Dendritic cell treated with granulocyte-macrophage colony-stimulating factor and Interleukin-4, amounts not matched to agents 40 ng/mL and 50 ng/mL, for 4 days (primary cell): ENCODE measurements around the gene STH.

Experiments
- H3K27ac Mint-ChIP-seq: one replicate; pipeline ENCODE4 v1.8.0; 2022; ENCODE audit warnings: mild to moderate bottlenecking, mixed read lengths
- H3K27me3 Mint-ChIP-seq: one replicate; pipeline ENCODE4 v1.8.0; 2022; ENCODE audit warnings: mild to moderate bottlenecking, mixed read lengths
- H3K36me3 Mint-ChIP-seq: one replicate; pipeline ENCODE4 v1.8.0; 2022; ENCODE audit warnings: low read depth, mixed read lengths
- H3K4me1 Mint-ChIP-seq: one replicate; pipeline ENCODE4 v1.8.0; 2022; ENCODE audit warnings: low read depth, mixed read lengths
- H3K4me3 Mint-ChIP-seq: one replicate; pipeline ENCODE4 v1.8.0; 2022; ENCODE audit warnings: mild to moderate bottlenecking, moderate library complexity, mixed read lengths
- H3K9me3 Mint-ChIP-seq: one replicate; pipeline ENCODE4 v1.8.0; 2022; ENCODE audit warnings: mixed read lengths
- intact Hi-C: fragments of 100-400 bp; cut with micrococcal nuclease; formaldehyde crosslinking; loops from one replicate; pipeline ENCODE4 v1.15.0; 2022

STH gene

DNA sequence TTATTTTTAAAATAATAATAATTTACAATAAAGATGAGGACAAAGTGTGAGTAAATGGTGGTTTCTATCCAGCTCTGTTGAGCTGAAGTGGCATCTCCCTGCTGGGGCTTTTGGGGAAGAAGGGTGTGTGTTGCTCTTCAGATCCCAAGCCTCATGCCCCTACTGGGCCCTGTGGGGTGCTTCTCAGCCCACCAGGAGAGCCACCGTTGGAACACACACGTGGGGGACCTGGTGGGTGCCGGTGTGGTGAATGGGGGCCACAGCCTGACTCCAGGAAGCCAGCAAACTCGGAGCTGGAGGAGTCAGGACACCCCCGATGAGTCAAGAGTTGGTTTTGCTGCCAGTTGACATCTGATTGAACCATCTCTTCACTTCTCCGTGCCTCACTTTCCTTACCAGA, 37.8 kb upstream of the STH start:
- no peaks in the 10 kb centered on the region for H3K9me3 Mint-ChIP-seq
- no peak overlapping the region for H3K27ac Mint-ChIP-seq
- intact Hi-C loops, result no loop called here
- H3K4me3 Mint-ChIP-seq, result no peak overlapping the region
- peaks cover 2% of the 10 kb centered on the region for H3K27me3 Mint-ChIP-seq
- H3K36me3 Mint-ChIP-seq, result no peaks in the 10 kb centered on the region
- no peaks in the 10 kb centered on the region for H3K4me1 Mint-ChIP-seq

DNA sequence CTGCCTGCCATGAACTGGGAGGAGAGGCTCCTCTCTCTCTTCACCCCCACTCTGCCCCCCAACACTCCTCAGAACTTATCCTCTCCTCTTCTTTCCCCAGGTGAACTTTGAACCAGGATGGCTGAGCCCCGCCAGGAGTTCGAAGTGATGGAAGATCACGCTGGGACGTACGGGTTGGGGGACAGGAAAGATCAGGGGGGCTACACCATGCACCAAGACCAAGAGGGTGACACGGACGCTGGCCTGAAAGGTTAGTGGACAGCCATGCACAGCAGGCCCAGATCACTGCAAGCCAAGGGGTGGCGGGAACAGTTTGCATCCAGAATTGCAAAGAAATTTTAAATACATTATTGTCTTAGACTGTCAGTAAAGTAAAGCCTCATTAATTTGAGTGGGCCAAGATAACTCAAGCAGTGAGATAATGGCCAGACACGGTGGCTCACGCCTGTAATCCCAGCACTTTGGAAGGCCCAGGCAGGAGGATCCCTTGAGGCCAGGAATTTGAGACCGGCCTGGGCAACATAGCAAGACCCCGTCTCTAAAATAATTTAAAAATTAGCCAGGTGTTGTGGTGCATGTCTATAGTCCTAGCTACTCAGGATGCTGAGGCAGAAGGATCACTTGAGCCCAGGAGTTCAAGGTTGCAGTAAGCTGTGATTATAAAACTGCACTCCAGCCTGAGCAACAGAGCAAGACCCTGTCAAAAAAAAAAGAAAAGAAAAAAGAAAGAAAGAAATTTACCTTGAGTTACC, 36.7 kb upstream of the STH start:
- intact Hi-C loops, result no loop called here
- H3K4me3 Mint-ChIP-seq, result no peak overlapping the region
- H3K27me3 Mint-ChIP-seq, result peaks cover 9% of the 10 kb centered on the region
- no peaks in the 10 kb centered on the region for H3K36me3 Mint-ChIP-seq
- no peak overlapping the region for H3K27ac Mint-ChIP-seq
- no peaks in the 10 kb centered on the region for H3K4me1 Mint-ChIP-seq
- no peaks in the 10 kb centered on the region for H3K9me3 Mint-ChIP-seq

DNA sequence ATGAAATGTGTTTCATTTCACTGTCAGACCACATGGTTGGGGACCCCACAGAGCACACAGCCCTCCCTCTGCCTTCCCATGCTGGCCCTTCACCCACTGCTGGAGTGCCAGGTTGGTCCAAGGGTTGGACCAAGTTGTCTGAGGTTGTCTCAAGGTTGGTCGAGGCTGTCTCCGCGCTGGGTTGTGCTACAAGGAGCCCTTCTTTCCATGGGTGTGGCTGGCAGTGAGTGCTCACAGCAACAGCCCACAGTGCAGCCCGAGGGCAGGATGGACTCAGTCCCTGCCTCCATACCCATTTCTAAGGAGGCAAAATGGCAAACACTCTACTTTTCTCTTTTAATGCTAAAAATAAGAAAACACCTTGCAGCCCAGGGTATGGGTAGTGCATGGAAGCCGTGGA, 35.8 kb upstream of the STH start:
- no peak overlapping the region for H3K4me3 Mint-ChIP-seq
- H3K27me3 Mint-ChIP-seq, result peaks cover 17% of the 10 kb centered on the region
- no peaks in the 10 kb centered on the region for H3K9me3 Mint-ChIP-seq
- H3K36me3 Mint-ChIP-seq, result no peaks in the 10 kb centered on the region
- H3K27ac Mint-ChIP-seq, result no peak overlapping the region
- intact Hi-C loops, result no loop called here
- H3K4me1 Mint-ChIP-seq, result no peaks in the 10 kb centered on the region

DNA sequence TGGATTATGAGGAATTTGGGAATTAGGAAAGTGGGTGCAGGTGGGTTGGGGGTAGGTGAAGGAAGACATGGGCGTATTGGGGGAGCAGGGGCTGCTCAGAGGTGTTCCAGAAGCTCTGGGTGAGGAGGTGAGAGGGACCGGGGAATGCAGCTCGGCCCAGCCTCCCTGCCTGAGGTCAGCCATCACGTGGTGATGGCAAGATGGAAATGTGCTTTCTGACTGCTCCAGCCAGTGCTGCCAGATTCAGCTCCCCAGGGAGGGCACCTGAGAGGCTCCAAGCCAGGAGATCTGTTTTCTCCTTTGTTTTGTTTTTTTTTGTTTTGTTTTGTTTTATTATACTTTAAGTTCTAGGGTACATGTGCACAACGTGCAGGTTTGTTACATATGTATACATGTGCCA, 35.2 kb upstream of the STH start:
- Mint-ChIP-seq H3K9me3 (no peaks in the 10 kb centered on the region), H3K4me3 (no peak overlapping the region), H3K27me3 (peaks cover 15% of the 10 kb centered on the region), H3K36me3 (no peaks in the 10 kb centered on the region), H3K4me1 (no peaks in the 10 kb centered on the region), H3K27ac (no peak overlapping the region)
- intact Hi-C loops, result no loop called here

- Mint-ChIP-seq H3K4me3 (no peak overlapping the region), H3K36me3 (no peaks in the 10 kb centered on the region), H3K9me3 (no peaks in the 10 kb centered on the region), H3K27me3 (peaks cover 16% of the 10 kb centered on the region), H3K27ac (no peak overlapping the region), H3K4me1 (no peaks in the 10 kb centered on the region)
- intact Hi-C loops, result no loop called here
These were observed 34.4 kb upstream of the STH start for GRCh38 chr17:45964634-45965033.

DNA sequence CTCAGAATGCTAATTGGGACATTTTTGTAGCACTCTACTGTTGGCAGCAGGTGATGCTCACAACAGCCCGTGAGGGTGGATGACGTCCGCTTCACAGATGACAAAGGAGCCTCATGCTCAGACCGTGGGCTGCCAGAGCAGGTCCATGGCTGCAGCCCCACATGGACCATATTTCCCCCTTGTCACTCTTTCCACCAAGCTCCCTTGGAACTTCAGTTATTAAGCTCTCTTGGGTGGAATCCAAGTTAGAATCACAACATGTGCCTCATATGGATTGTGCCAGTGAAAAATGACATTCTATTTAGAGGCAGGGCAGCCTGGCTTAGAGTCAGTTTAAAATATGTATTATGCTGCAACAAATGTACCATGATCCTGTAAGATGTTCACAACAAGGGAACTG, 33.2 kb upstream of the STH start:
- Mint-ChIP-seq H3K4me3 (no peak overlapping the region), H3K9me3 (no peaks in the 10 kb centered on the region), H3K27ac (no peak overlapping the region), H3K36me3 (no peaks in the 10 kb centered on the region), H3K4me1 (no peaks in the 10 kb centered on the region), H3K27me3 (peaks cover 17% of the 10 kb centered on the region)
- intact Hi-C loops, result no loop called here

- Mint-ChIP-seq H3K4me1 (no peaks in the 10 kb centered on the region), H3K27ac (no peak overlapping the region), H3K4me3 (no peak overlapping the region), H3K9me3 (no peaks in the 10 kb centered on the region), H3K36me3 (no peaks in the 10 kb centered on the region), H3K27me3 (peaks cover 17% of the 10 kb centered on the region)
- intact Hi-C loops, result no loop called here
These were observed 32.3 kb upstream of the STH start for GRCh38 chr17:45966606-45967280.

GRCh38 chr17:45967378-45967777, 31.7 kb upstream of the STH start:
- no peaks in the 10 kb centered on the region for H3K9me3 Mint-ChIP-seq
- no peak overlapping the region for H3K4me3 Mint-ChIP-seq

GRCh38 chr17:45968732-45969131, 30.3 kb upstream of the STH start:
- Mint-ChIP-seq H3K9me3 (no peaks in the 10 kb centered on the region), H3K27me3 (peaks cover 19% of the 10 kb centered on the region), H3K4me1 (no peaks in the 10 kb centered on the region), H3K4me3 (no peak overlapping the region), H3K36me3 (no peaks in the 10 kb centered on the region), H3K27ac (no peak overlapping the region)
- intact Hi-C loops, result no loop called here

More at GRCh38 chr17:45967378-45967777, 31.7 kb upstream of the STH start:
- intact Hi-C loops, result no loop called here
- Mint-ChIP-seq H3K27ac (no peak overlapping the region), H3K36me3 (no peaks in the 10 kb centered on the region), H3K4me1 (no peaks in the 10 kb centered on the region), H3K27me3 (peaks cover 19% of the 10 kb centered on the region)

DNA sequence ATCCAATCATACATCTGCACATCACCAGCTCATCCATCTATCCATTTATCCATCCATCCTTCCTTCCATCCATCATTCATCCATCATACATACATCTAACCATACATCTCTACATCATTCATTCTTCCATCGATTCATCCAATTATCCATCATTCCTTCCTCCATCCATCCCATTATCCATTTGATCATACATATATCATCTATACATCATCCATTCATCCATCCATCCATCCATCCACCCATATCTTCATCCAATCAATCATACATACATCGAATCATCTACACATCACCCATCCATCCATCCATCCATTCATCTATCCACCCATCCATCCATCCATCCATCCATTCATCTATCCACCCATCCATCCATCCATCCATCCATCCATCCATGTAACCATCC, 29.3 kb upstream of the STH start:
- Mint-ChIP-seq H3K4me1 (no peaks in the 10 kb centered on the region), H3K9me3 (no peaks in the 10 kb centered on the region), H3K36me3 (no peaks in the 10 kb centered on the region), H3K27me3 (peaks cover 19% of the 10 kb centered on the region), H3K27ac (no peak overlapping the region), H3K4me3 (no peak overlapping the region)
- intact Hi-C loops, result no loop called here

GRCh38 chr17:45970659-45971058, 28.4 kb upstream of the STH start:
- H3K27me3 Mint-ChIP-seq, result peaks cover 19% of the 10 kb centered on the region
- no peaks in the 10 kb centered on the region for H3K4me1 Mint-ChIP-seq
- no peaks in the 10 kb centered on the region for H3K9me3 Mint-ChIP-seq
- H3K4me3 Mint-ChIP-seq, result no peak overlapping the region
- no peak overlapping the region for H3K27ac Mint-ChIP-seq
- intact Hi-C loops, result no loop called here
- H3K36me3 Mint-ChIP-seq, result no peaks in the 10 kb centered on the region

- H3K4me1 Mint-ChIP-seq, result no peaks in the 10 kb centered on the region
- no peak overlapping the region for H3K27ac Mint-ChIP-seq
- H3K4me3 Mint-ChIP-seq, result no peak overlapping the region
- intact Hi-C loops, result no loop called here
- H3K9me3 Mint-ChIP-seq, result no peaks in the 10 kb centered on the region
- peaks cover 18% of the 10 kb centered on the region for H3K27me3 Mint-ChIP-seq
- no peaks in the 10 kb centered on the region for H3K36me3 Mint-ChIP-seq
These were observed 27.3 kb upstream of the STH start for GRCh38 chr17:45971698-45972141.

DNA sequence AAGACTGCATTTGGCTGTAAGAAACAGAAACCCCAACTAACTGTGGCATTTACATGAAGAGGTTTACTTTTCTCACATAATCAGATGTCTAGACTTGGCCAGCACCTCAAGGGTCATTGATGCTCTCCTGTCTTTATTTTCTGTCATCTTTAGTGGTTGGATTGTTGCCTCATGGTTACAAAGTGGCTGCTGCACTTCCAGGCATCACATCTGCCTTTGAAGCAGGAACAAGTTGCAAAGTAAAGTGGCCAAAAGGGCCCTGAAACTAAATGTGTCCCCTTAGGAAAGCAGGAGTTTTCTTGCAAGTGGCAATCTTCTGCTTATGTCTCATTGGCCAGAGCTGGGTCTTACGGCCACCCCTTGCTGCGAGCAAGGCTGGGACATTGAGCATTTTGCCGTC, 26.5 kb upstream of the STH start:
- H3K4me1 Mint-ChIP-seq, result no peaks in the 10 kb centered on the region
- no peak overlapping the region for H3K4me3 Mint-ChIP-seq
- intact Hi-C loops, result no loop called here
- H3K27me3 Mint-ChIP-seq, result peaks cover 11% of the 10 kb centered on the region
- no peaks in the 10 kb centered on the region for H3K9me3 Mint-ChIP-seq
- no peak overlapping the region for H3K27ac Mint-ChIP-seq
- no peaks in the 10 kb centered on the region for H3K36me3 Mint-ChIP-seq

DNA sequence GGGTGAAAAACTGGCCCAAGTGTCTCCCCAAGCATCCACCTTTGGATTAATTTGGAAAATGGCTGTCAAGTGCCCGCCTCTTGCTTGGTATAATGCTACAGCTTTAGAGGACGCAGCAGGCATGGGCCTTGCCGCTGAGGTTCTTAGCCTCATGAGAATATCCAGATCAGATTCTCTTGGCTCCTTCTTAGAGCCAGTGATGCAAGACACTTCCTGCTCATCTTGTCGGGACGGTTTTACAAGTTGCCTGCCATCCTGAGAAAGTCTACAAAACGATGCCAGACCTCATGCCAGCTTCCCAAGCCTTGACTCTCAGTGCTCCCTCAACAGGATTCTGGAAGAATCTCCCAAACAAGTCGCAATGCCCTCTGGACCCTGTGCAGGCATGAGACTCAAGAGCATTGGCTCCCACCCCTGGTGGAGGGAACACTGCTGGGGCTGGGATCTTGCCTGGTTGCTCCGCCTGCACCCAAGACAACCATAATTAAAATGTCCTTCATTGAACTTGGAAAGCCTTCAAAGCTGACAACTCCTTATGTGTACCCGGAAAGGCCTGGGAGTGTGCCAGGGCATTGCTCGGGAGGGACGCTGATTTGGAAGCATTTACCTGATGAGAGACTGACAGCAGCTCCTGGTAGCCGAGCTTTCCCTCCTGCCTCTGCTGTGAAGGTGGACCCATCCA, 25.8 kb upstream of the STH start:
- H3K27ac Mint-ChIP-seq, result no peak overlapping the region
- no peaks in the 10 kb centered on the region for H3K36me3 Mint-ChIP-seq
- peaks cover 5% of the 10 kb centered on the region for H3K27me3 Mint-ChIP-seq
- H3K9me3 Mint-ChIP-seq, result no peaks in the 10 kb centered on the region
- H3K4me1 Mint-ChIP-seq, result no peaks in the 10 kb centered on the region
- H3K4me3 Mint-ChIP-seq, result no peak overlapping the region
- intact Hi-C loops, result no loop called here
